ENCODE data around the gene PDZD2.

DNA sequence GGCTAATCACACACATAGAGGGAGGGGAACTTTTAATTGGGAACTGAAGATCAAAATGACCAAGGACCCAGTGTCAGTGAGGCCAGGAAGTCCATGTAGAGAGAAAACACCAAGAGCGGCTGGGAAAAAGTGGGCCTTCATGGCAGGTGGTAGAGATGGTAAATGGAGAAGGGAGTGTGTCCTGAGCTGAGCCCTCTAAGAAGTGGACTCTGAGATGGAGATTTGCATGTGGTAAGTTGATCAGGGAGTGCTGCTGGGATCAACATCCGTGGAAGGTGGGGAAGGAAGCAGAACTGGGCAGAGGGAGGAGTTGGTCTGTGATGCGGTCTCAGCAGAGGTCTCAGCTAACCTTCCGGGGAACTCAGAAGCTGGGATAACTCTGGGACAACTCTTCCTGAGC lies 18.9 kb upstream of the PDZD2 start:
- TF ChIP-seq, protein P1, sequence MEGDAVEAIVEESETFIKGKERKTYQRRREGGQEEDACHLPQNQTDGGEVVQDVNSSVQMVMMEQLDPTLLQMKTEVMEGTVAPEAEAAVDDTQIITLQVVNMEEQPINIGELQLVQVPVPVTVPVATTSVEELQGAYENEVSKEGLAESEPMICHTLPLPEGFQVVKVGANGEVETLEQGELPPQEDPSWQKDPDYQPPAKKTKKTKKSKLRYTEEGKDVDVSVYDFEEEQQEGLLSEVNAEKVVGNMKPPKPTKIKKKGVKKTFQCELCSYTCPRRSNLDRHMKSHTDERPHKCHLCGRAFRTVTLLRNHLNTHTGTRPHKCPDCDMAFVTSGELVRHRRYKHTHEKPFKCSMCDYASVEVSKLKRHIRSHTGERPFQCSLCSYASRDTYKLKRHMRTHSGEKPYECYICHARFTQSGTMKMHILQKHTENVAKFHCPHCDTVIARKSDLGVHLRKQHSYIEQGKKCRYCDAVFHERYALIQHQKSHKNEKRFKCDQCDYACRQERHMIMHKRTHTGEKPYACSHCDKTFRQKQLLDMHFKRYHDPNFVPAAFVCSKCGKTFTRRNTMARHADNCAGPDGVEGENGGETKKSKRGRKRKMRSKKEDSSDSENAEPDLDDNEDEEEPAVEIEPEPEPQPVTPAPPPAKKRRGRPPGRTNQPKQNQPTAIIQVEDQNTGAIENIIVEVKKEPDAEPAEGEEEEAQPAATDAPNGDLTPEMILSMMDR (IDR thresholded peaks at IDR 0.05), result no peak
- TF ChIP-seq POLR2AphosphoS5 (IDR thresholded peaks at IDR 0.05; ENCODE audit: insufficient read depth in 1 of 2, low read depth in 1 of 2), result no peak

Data from vagina (tissue), 2 donors.